HG03565 (cell line): ENCODE results near the gene HOATZ.

Experiments
- ATAC-seq: cut with Tn5 transposase; IDR thresholded peaks from one replicate; pipeline ENCODE4 v1.9.1; 2021; ENCODE audit warnings: mild to moderate bottlenecking, moderate library complexity; ENCODE audit not compliant: unreplicated experiment

The HOATZ gene

DNA sequence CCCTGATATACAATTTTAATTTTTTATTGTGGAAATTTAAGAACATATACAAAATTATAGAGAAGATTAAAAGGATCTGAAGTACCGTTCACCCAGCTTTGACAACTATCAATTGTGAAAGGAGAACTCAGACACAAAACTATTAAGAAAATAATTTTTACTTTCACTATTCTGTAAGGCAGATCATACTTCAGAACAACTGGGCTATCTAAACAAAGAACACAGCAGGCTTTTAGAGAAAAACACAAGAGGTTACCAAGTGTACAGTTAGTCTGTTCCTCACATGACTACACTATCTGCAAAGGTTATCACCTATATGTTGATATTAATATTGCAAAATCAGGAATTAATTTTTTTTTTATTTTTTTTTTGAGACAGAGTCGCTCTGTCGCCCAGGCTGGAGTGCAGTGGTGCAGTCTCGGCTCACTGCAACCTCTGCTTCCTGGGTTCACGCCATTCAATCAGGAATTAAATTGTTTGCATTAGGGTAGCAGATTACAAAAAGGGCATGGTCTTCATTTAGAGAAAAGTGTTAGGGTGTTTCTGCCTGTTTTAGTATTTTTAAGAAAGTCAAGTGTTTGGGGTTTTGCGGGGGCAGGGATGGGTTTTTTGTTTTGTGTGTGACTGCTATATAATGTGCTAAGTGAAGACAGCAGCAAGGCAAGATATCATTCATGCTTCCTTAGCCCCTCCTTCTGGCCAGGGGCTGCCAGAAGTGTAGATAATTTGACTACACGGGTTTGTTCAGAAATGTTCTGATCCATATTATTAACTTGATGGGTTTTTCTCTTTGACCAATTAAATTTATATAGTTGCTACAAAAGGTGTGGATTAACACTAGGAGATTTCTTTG lies 60.0 kb downstream of the HOATZ start:
- ATAC-seq, result no peak

DNA sequence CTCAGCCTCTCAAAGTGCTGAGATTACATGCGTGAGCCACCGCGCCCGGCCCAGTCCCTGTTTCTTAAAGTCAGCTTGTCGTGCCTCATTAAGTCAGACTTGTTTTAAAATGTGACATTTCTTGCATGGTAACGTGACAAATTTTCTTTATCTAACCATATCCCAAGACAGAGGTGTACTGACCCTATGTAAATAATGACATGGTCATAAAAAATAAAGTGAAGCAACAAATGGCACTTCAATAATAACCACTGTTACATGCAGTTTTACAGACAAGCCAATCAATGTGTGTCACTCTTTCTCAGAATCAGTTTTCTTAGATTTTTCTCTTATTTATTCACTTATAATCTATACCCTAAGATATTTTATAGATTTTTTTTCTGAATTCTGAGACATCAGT lies 61.2 kb downstream of the HOATZ start:
- no peak for ATAC-seq

DNA sequence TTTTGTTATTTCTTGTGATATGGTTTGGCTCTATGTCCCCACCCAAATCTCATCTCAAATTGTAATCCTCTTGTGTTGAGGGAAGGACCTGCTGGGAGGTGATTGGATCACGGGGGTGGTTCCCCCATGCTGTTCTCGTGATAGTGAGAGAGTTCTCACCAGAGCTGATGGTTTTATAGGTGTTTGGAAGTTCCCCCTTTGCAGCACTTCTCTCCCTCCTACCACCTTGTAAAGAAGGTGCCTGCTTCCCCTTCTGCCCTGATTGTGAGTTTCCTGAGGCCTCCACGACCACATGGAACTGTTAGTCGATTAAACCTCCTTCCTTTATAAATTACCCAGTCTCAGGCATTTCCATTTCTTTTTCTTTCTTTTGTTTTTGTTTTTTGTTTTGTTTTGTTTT lies 63.2 kb downstream of the HOATZ start:
- no peak for ATAC-seq

GRCh38 chr11:111581341-111581740 lies 66.8 kb downstream of the HOATZ start:
- ATAC-seq, result no peak

DNA sequence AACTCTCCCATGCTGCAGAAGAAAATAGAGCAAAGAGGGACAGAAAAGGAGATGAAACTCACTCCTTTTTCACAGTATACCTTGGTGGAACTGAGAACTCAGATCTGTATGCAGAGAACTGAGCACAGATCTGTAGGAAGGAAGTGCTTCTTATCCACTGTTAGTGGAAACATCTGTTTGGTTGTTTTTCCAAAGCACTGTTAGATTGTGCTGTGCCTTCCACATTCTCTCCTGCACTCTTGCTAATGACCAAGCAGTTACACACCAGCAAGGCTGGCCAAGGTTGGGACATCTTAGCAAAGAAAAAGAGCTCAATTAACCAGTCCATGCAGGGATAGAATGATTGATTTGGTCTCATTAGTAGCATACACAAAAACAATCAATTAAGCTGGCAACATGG lies 67.6 kb downstream of the HOATZ start:
- ATAC-seq, result no peak

GRCh38 chr11:111582881-111583280 lies 68.3 kb downstream of the HOATZ start:
- no peak for ATAC-seq

DNA sequence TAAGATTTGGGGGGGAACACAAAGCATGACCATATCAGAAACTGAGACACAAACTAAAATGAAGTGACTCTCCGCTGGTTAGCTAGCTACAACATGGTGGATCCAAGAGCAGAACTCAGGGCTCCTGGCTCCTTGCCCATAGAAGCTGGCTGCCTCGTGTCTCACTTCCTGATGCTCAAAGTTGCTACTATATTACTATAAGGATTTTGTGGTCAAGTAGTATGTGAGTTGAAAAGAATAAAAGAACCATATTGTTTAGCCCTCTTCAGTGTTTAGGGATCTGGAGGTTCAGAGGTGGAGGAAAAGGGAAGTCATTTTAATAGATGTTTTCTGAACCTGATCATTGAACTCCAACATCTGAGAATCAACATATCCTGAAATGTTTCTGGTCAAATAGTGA lies 70.8 kb downstream of the HOATZ start:
- ATAC-seq, result no peak

DNA sequence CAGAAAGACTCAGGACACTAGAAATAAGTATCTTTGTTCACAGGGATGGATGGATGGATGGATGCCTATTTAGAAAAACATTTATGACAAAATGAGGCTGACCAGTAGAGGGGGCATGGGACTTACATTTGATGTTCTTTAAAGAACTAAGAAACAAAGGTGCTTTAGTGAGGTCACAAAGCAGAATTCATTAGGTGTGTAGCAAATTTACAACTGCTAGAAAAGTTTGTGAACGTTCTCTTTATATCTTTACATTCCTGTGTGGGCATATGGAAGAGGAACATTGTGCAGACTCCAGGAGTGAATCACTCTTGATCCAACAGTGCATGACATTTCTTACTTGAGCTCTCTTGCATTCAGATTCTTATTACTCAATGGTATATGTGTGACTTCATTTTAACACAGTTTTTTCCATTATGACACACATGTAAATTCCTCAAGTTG lies 71.8 kb downstream of the HOATZ start:
- no peak for ATAC-seq
